Stimulated activated CD4-positive, alpha-beta T cell treated with anti-CD3 and anti-CD28 coated beads, TNF-alpha, amount 100 ng/mL, for 4 hours (primary cell): ENCODE results near the gene CLDN15.

Source experiments
- DNase-seq, 3 experiments: peaks; one replicate each; pipeline ENCODE4 v3.0.0-alpha.2; 2020; ENCODE audit warnings: low read depth in 3 of 3

Gene CLDN15

GRCh38 chr7:101244375-101245146, 7.0 kb upstream of the CLDN15 start, which contains the start of gene FIS1:
FIS1 (minus strand) TSS chr7:101245081; CDS start chr7:101245004, 77 bp downstream.
- peak; percentile 84 to 90 (median 86) for DNase-seq

DNA sequence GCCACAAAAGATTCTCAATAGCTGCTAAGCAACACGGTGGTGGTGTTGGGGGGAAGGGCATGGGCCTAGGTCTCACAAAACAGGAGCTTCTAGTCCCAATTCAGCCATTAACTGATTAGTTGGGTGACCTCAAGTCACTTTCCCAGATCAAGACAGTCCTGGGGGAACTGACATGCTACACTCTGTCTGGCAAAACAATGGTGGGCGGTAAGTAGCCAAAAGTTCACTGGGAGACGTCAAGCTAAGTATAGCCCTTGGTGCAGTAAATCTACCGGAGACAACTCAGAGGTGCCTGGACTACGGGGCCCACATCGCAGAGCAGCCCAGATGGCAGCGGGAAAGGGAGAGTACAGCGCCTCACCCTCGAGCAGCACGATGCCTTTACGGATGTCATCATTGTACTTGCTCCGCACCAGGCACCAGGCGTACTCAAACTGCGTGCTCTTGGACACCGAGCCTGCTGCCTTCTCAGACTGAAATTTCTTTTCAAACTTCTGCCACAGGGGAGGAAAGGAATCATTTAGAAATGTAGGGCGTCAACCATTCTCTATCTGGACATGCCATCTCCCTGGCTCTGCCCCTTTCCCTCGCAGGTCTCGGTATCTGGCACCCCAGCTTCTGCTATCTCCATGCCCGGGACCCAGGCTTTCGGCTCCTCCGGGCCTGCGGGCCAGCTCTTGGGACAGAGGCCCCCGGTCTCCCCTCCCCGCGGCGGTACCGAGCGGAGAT, 6.2 kb upstream of the CLDN15 start:
- DNase-seq: no peak

GRCh38 chr7:101241443-101242349, 4.1 kb upstream of the CLDN15 start:
- DNase-seq: no peak

GRCh38 chr7:101241015-101241363, 3.4 kb upstream of the CLDN15 start:
- no peak for DNase-seq

- no peak for DNase-seq
Observed at GRCh38 chr7:101240226-101241014, 2.8 kb upstream of the CLDN15 start.

DNA sequence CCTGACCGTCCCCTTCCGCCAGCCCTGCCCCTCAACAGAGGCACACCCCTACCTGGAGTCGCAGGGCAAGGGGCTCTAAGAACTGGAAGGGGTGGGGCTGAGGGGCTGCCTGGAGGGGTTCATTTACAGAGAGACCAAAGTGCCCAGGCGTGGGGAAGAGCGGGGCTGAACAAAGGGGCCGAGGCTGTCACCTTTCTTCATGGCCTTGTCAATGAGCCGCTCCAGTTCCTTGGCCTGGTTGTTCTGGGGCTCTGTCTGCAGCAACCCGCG, 2.3 kb upstream of the CLDN15 start:
- no peak for DNase-seq

DNA sequence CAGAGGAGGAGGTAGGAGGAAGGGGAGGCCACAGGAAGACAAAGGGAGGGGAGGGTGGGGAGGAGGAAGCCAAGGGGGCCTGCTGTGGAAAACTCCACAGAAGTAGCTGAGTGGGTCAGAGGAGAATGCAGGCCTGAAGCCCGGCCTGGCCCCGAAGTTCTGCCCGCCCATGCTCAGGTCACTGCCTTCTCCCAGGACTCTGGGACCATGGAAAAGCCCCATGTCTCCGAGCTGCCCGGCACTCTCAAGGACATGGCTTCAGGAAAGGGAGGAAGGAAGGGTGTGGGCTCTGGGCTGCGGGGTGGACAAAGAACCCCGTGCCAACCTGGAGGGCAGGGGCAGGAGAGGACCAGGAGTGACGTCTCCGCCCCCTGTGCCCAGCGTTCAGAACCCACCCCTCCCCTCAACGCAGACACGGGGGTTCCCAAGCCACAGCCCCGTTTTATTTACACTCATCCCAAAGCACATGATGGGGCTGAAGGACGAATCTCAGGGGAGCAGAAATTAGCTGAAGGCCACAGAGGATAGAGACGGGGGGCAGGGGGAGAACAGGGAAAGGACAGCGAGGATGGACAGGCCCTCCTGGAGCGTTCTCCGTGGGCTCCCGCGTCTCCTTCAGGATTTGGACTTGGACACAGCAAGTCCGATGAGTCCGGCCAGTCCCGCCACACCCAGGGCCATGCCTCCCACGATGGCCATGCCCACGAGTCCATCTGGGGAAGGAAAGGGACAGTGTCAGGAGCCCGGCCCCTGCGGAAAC, 1.8 kb upstream of the CLDN15 start:
- no peak for DNase-seq

DNA sequence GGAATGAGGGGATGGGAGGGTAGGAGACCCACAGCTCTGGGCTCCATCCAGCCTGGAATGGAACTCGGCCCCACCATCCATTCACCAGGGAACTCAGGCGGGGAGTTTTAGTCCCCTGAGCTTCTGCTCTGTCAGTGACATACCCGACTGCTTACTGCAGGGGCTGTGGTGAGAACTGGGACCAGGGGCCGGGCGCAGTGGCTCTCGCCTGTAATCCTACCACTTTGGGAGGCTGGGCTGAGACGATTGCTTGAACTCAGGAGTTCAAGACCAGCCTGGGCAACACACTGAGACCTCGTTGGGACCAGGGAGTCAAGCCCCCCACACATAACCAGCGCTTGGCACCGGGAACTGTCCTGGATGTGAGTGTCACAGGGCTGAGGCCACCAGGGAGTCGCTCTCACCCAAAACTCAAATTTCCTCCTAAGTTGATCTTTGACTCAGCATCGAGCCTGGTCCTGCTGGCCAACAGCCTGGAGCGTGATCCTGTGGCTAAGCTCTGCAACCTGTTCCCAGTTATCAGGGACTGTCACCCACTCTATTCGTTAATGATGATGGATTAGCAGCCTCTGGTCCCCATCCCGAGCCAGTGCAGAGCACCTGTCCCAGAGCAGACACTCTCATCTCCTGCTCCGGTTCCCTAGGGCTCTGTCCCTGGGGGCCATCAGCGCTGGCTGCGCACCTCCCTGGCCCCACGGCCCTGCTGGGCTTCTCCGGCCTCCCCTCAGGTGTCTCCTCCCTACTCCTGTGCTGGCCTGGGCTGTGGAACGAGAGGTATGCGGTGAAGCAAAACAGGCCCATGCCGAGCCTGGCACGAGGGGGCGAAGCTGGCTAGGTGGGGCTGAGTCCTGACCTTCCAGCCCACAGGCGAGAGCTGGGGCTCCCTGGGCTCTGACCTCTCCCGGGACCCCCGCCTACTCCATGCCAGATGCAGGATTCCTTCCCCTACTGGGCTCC, 902 bp upstream of the CLDN15 start:
- no peak for DNase-seq

DNA sequence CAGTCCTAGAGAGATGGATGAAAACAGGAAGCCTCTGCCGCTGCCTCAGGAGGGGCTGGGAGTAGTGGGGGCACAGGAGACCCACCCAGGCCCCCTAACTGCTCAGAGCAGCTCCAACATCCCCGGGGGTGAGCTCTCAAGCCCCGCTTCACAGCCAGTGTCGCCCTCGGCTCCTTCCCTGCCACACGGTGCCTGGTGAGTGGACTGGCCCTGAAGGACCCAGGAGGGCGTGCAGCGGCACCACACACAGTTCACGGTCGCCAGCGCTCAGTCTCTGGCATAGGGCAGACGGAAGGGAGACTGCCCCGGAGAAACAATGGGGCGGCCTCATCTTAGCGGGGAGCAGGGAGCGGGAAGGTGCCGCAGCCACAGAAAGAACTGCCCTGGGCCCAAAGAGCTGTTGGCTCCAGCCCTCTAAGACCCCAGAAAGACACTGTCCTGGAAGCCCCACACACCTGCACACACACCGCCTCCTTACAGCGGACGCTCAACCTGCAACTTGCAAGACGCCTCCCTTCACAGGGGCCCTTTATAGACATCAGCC, 1.2 kb downstream of the CLDN15 start:
- no peak for DNase-seq

GRCh38 chr7:101235522-101235921, 2.1 kb downstream of the CLDN15 start:
- no peak for DNase-seq

DNA sequence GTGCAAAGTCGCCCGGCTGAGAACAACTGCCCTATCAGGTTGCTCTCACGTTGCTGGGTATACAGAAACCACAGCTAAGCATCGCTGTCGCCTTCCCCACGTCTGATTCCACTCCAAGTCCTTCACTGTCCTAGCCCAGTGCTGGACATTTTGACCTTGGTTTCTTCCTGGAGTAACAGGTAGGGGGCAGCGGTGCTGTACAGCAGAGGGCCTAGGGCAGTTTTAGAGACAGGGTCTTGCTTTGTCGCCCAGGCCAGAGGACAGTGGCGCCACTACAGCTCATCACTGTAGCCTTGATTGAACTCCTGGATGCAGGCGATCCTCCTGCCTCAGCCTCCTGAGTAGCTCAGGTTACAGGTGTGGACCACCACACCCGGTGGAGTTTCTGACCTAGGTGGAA, 2.6 kb downstream of the CLDN15 start:
- no peak for DNase-seq

GRCh38 chr7:101234636-101235035, 3.0 kb downstream of the CLDN15 start:
- DNase-seq: no peak

- no peak for DNase-seq
Observed at GRCh38 chr7:101233907-101234547, 3.6 kb downstream of the CLDN15 start.

DNA sequence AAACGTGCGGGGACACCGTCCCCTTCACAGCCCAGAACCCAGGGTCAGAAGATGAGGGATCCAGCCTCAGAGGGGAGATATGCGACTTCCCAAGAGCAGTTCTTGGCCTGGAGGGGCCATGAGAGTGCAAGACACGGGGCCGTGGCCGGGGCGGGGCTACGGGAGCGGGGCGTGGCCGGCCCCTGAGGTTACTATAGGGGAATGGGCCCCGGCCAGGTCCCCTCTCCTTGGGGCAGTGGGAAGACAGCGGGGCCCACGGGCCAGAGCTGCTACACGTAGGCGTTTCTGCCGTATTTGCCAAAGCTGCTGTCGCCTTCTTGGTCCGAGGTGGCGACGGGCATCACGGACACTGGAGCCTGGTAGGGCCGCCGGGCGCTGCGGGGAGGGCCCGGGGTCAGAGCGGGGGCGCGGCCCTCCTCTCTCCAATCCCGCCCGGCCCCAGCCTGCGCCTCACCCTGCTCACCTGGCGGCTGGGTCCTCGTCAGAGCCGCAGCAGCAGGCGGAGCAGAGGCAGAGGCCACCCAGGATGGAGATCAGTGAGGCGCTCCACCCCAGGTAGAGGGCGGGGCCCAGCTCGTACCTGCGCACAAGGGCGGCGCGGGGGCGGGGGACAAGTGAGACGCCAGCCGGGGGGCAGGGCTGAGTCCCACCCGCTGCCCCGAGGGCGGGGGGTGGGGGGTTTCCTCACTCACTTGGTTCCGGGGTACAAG, 5.3 kb downstream of the CLDN15 start:
- DNase-seq: no peak

- DNase-seq: no peak
Observed at GRCh38 chr7:101231644-101232043, 6.0 kb downstream of the CLDN15 start.

DNA sequence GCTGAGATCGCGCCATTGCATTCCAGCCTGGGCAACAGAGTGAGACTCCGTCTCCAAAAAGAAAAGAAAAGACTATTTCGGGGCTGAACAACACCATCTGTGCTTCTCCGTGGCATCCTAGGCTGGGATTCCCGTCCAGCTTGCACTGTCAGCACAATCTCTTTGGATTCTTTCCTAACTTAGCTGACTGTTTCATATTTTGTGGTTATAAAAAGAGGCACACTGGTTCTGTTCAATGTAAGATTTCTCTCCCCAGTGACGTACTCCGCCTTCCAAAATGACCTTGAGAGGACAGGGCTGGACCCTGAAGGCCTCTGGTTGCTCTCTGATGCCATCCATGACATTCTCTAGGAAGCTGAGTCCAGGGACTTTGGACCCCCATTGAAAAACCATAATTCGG, 10.9 kb downstream of the CLDN15 start:
- DNase-seq: no peak

DNA sequence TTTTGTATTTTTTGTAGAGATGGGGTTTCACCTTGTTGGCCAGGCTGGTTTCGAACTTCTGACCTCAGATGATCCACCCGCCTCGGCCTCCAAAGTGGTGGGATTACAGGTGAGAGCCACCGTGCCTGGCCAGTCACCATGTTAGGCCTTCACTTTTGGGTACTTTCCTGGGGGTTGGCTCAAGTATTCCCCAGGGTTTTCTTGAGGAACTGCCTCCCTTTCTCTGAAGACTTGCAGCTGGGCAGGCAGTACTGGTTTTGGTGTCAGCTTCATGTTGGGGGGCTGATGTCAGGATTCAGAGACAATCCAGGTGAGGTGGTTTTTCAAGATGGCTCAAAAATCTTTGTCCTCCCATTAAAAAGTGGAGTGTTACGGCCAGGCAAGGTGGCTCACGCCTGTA, 12.0 kb downstream of the CLDN15 start:
- DNase-seq: no peak

DNA sequence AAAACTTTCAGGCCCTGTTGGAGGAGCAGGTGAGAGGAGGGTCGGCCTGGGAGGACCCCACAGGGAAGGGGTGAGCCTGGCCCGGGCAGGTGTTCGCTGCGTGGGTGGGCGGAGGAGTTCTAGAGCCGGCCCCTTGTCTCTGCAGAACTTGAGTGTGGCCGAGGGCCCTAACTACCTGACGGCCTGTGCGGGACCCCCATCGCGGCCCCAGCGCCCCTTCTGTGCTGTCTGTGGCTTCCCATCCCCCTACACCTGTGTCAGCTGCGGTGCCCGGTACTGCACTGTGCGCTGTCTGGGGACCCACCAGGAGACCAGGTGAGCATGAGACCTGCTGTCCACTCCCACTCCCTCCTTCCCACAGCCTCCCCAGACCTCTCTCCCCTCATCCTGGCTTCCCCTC, 14.1 kb downstream of the CLDN15 start:
- DNase-seq: no peak
